Measurements from ENCODE around the gene LILRA1. TPM values are rescaled to one million over a fixed set of nuclear protein-coding genes. Genes with fewer than 3 reads are reported as not detected.
"Not testable (repeated sequence)": the region's sequence is repeated elsewhere in the genome, so short reads cannot be mapped to it uniquely, and the experiment has no call there.

LILRA1 gene
- polyA plus RNA-seq, 5 donors = 0.22 to 0.54 (median 0.41) TPM

DNA sequence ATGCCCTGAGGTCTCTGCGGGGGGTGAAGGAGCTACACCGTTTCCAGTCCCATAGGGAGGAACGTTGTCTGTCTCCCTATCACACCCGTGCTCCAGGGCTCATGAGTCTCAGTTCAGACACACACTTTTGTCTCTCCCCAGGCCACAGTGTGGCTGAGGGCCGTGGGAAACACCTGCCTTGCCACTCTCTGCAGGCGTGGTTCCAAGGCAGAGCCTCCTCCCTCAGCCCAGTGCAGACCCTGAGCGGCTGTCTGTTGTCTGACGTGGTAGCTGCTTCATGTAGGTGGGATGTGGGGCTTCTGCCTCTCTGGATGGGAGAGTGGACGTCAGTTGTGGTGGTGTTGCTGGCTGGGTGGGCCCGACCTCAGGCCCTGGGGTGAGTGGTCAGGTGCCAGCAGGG, 30.8 kb downstream of the LILRA1 start:
- not testable (repeated sequence) for DNase-seq

DNA sequence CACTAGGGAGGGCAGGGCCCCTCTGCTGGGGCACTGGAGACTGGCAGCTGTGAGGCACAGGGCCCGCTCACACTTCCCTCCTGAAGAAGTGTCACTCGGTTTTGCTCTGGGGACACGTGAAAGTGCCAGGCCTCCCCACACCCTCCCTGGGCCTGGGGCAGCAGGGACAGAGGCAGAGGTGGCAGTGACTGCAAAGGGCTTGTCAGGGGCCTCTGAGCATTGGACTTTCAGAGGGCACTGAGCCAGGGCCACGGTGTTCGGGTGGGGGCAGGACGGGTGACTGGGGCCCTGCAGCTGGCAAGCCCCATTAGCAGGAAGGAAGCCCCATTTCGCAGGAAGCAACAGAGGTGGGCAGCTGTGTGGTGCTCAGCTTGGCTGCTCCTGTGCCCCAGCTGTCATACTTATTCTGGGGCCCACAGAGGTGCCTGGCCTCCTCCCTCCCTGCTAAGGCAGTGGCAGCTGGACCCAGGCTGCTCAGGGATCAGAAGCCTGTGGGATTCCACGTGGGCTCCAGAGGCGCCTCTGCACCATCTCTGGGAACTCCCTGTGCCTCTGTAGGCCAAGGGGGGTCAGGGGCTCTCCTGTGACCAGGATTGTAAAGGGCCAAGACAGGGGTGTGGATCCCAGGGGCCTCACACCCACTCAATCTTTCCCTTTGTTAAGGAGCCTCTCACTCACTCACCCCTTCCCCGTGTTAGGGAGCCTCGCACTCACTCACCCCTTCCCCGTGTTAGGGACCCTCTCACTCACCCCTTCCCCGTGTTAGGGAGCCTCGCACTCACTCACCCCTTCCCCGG, 31.7 kb downstream of the LILRA1 start:
- DNase-seq = not testable (repeated sequence)

DNA sequence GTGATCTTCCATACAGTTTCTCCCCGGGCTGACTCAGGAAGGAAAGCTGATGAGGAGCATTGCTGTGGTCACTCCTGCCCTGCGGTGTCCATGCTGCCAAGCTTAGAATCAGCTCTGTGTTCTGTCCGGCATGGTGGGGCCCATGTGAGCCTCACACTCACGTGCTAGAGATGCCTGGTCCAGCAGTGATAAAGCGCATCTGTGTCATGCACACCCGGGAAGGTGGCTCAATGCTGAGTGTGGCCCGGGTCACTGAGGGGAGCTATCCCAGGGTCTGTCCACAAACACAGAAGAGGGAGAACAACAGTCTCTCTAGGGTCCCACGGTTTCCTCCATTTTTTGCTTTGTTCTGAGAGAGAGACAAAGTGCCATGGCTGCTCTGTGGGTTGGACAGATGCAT, 33.3 kb downstream of the LILRA1 start:
- DNase-seq = no peak

DNA sequence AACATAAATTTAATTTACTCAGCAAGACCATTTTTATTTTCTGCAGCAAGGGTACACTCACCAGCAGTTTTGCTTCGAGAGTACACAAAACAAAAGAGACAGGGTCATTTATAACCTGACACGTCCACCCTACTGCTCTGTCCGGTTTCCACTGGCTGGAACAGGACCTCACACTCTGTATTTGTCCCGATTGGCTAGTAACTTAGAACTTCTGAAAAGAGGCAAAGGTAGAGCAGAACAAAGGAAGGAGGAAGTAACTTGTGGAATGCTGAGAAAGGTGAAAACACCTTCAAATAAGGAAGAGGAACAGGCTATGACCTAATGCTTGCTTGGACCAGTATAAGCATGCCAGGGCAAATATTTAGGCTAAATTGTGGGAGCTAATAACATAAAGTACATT, 34.5 kb downstream of the LILRA1 start:
- not testable (repeated sequence) for DNase-seq

DNA sequence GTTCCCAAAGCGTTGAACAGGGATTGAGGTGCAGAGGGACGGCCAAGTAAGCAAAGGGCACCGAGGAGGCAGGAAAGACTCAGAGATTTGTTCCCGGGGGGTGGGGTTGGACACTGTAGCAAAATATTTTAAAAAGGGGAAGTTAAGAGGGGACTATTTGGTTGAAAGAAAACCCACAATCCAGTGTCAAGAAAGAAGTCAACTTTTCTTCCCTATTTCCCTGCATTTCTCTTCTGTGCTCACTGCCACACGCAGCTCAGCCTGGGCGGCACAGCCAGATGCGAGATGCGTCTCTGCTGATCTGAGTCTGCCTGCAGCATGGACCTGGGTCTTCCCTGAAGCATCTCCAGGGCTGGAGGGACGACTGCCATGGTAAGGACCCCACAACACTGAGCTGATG, 36.8 kb downstream of the LILRA1 start, which contains the start of gene LILRB1:
TSS of gene LILRB1 (plus strand) at position 223 of the 400 bp plus-strand sequence. CDS start 590 bp downstream, outside the sequence.
- not testable (repeated sequence) for DNase-seq

DNA sequence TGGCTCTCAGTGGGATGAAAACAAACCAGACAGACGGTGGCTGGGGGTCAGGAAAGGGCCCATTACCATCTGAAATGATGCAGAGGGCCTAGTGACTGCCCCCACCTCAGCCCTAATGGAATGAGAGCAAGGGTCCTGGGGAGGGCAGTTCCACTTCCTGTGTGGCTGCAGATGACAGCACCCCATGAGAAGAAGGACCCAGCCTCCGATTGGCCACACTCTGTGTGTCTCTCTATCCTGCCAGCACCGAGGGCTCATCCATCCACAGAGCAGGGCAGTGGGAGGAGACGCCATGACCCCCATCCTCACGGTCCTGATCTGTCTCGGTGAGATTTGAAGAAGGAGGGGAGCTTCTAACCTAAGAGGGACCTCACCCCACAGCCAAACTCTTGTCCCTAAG, 37.4 kb downstream of the LILRA1 start:
- DNase-seq = no peak

DNA sequence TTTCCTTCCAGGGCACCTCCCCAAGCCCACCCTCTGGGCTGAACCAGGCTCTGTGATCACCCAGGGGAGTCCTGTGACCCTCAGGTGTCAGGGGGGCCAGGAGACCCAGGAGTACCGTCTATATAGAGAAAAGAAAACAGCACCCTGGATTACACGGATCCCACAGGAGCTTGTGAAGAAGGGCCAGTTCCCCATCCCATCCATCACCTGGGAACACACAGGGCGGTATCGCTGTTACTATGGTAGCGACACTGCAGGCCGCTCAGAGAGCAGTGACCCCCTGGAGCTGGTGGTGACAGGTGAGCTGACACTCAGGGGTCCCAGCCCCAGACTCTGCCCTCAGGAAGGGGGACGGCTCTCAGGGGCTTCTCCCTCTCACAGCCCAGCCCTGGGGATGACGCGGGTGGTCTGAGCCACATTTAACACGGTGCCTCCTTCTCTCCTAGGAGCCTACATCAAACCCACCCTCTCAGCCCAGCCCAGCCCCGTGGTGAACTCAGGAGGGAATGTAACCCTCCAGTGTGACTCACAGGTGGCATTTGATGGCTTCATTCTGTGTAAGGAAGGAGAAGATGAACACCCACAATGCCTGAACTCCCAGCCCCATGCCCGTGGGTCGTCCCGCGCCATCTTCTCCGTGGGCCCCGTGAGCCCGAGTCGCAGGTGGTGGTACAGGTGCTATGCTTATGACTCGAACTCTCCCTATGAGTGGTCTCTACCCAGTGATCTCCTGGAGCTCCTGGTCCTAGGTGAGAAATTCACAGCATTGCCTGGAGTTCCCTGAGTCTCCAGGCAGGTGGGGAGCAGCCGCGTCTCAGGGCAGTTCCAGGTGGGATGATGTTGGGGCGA, 38.3 kb downstream of the LILRA1 start:
- not testable (repeated sequence) for DNase-seq

DNA sequence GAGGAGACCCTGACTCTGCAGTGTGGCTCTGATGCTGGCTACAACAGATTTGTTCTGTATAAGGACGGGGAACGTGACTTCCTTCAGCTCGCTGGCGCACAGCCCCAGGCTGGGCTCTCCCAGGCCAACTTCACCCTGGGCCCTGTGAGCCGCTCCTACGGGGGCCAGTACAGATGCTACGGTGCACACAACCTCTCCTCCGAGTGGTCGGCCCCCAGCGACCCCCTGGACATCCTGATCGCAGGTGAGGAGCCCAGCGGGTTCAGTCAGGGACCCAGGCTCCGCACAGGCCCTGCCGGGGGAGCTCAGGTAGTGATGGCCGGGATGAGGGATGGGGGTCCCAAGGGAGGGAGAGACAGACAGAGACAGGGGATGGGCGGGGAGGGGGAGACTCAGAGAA, 39.1 kb downstream of the LILRA1 start:
- DNase-seq = not testable (repeated sequence)

DNA sequence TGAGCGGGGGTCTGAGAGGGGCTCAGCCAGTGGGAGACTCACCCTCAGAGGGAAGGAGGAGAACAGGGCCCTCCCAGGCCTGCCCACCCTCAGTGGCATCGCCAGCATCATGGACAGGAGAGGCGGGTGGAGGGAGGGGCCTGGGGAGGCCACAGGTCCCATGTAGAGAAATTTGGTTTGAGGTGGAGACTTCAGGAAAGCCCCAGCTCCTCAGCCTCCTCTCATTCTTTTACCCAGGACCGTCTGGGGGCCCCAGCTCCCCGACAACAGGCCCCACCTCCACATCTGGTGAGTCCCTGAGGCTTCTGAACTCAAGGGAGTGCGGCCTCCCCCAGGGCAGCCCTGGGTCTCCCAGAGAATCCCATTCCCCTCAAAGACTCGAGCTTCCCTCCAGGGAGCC, 40.0 kb downstream of the LILRA1 start:
- no peak for DNase-seq

DNA sequence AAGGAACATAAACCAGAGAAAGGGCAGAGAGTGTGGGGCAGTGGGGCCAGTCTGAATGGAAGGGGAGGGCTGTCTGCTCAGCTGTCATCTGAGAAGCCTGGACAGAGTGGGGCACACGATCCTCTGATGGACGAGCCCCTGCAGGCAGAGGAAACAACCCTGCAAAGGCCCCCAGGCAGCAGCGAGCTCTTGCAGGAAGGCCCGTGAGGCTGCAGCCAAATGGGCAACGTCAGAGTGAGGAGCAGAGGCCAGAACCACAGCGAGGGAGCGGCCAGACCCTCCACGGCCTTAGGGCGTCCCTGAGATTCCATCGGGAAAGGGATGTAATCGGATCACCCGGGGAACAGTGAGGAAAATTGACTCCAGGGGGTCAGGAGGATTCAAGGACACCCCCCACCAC, 42.6 kb downstream of the LILRA1 start:
- not testable (repeated sequence) for DNase-seq

DNA sequence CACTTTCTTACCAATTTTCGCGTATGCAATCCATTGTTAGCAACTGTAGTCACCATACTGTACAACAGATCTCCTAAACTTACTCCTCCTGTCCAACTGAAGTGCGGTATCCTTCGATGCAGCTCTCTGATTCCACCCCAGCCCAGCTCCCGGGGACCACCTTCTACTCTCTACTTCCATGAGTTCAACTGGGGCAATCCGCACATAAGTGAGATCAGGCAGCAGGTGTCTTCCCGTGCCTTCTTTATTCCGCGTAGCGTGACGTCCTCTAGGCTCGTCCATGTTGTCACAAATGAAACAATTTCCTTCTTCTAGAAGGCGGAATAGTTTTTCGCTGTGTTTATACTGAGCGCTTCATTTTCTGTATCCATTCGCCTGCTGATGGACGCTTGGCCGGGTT, 45.3 kb downstream of the LILRA1 start:
- DNase-seq = no peak

DNA sequence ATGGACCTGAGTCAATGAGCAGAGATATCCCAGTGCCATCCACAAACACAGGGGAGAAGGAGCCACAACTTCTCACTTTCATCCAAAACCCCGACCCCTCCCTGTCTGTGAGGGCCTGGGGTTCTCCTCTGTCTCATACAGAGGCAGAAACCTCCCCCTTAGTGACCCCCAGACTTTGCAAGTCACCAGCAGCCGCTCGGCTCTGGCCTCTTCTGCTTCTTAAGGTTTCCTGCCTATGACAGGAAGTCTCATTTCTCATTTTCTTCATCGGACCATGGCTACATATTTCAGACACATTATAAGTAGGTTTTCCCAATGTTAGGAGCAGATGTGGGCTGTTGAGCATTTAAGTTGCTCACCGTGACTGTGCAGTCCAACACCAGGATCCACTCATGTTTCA, 49.5 kb downstream of the LILRA1 start:
- DNase-seq = not testable (repeated sequence)

DNA sequence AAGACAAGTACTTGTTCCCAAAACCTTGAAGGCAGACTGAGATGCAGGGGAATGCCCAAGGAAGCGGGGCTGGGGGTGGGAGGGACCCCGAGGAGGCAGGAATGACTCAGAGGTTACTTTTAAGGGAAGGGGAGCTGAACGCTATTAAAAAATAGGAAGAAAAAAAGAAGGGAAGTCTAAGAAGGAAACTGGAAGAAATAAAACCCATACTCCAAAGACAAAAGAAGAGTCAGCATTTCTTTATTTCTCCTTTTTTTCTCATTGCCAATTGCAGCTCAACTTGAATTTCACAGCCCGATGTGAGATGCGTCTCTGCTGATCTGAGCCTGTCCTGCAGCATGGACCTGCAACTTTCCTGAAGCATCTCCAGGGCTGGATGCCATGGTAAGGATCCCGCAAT, 50.2 kb downstream of the LILRA1 start:
- not testable (repeated sequence) for DNase-seq

DNA sequence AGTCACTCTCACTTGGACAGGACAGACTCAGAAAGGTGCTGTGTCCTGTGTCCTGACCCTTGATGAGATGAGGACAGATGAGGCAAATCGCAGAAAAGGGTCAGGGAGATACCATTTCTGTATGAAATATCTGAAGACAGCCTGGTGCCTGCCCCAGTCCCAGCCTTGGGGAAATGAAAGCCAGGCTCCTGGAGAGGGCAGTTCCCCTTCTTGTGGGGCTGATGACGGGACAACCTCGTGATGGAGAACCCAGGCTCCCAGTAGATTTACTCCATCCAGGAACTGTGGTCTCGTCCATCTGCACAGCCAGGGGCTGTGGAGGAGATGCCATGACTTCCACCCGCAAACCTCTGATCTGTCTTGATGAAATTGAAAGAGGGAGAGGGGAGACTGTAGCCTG, 50.6 kb downstream of the LILRA1 start:
- DNase-seq = no peak

DNA sequence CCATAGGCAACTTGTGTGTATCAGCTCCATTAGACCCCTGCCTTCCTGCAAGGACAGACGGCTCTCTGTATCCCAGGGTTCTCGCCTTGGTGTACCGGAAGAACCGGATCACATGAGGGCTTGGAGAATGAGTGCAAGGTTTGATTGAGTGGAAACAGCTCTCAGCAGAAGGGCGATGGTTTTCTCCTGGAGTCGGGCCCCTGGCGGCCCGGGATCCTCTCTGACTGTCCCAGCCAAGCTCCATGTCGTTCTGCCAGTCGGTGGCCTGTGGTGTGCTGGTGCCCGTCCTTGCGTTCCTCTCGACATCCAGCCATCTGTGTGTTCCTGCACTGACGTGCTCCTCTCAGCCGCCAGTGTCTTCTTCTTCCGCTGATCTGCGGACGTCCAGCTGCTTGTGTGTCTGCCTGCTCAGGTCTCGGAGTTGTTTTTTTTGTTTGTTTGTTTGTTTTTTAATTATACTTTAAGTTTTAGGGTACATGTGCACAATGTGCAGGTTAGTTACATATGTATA, 53.0 kb downstream of the LILRA1 start:
- DNase-seq = no peak

DNA sequence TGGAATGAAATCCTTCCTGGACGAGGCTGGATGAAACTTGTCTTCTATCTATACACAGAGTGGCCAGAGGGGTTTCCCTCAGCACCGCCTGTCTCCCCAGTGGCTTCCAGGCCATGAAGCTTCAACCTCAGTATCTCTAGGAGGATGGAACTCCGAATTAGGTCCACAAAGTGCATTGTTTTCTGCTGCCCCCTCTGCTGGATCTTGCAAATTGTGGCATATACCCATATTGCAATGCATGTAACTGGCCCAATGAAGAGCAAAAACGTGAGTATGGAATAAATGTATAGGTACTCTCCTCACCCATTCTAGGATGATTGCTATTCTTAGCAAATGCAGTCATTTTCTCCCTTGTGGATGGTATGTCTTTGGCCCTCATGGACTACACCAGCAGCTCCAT, 54.7 kb downstream of the LILRA1 start:
- no peak for DNase-seq

DNA sequence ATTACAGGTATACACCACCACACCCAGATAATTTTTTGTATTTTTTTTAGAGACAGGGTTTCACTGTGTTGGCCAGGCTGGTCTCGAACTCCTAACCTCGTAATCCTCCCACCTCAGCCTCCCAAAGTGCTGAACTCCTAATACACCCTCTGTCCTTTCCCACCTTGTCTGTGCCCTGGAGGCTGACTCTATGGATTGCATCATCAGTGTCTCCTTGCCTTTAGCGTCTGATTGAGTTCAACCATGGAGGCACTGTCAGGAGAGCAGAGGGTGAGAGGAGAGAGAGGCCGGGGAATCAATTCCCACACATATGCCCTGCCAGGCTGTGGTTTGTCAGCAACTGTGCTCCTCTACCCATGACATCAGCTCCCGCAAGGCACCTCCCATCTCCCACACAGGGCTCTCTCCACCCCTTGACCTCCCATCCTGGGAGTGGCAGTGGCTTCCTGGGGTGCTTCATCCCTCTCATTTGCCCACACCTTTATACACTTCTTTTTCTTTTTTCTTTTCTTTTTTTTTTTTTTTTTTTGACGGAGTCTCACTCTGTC, 56.8 kb downstream of the LILRA1 start:
- no peak for DNase-seq

Other genes with a start within 250 kb of the LILRA1 start
- 10 to 100 TPM in 1 of 5 donors, 1 to 10 TPM in 4; 5.7 to 11.6 (median 6.7) TPM for gene LAIR1, start 228.7 kb upstream of the LILRA1 start, polyA plus RNA-seq (ENCODE audit: insufficient read depth in 1 of 5, insufficient read length in 5 of 5, low replicate concordance in 1 of 5)
- 10 to 100 TPM in 1 of 5 donors, 1 to 10 TPM in 4; 2.9 to 11.7 (median 4.0) TPM for gene TTYH1, start 178.2 kb upstream of the LILRA1 start, polyA plus RNA-seq (ENCODE audit: insufficient read depth in 1 of 5, insufficient read length in 5 of 5, low replicate concordance in 1 of 5)
- 100 to 1,000 TPM; 109 to 225 (median 164) TPM for gene LENG8, start 144.4 kb upstream of the LILRA1 start, polyA plus RNA-seq (ENCODE audit: insufficient read depth in 1 of 5, insufficient read length in 5 of 5, low replicate concordance in 1 of 5)
- gene LENG9, start 129.9 kb upstream of the LILRA1 start, polyA plus RNA-seq (ENCODE audit: insufficient read depth in 1 of 5, insufficient read length in 5 of 5, low replicate concordance in 1 of 5) = 1 to 10 TPM; 2.9 to 7.7 (median 3.4) TPM
- 10 to 100 TPM; 25.8 to 76.8 (median 34.3) TPM for gene CDC42EP5, start 120.3 kb upstream of the LILRA1 start, polyA plus RNA-seq (ENCODE audit: insufficient read depth in 1 of 5, insufficient read length in 5 of 5, low replicate concordance in 1 of 5)
- gene LAIR2, start 90.8 kb upstream of the LILRA1 start, polyA plus RNA-seq (ENCODE audit: insufficient read depth in 1 of 5, insufficient read length in 5 of 5, low replicate concordance in 1 of 5) = 1 to 10 TPM in 1 of 5 donors, under 1 TPM in 1, not detected in 3; 0.38 to 1.6 TPM
- 1 to 10 TPM in 2 of 5 donors, under 1 TPM in 3; 0.76 to 1.7 (median 0.96) TPM for gene LILRA2, start 19.8 kb upstream of the LILRA1 start, polyA plus RNA-seq (ENCODE audit: insufficient read depth in 1 of 5, insufficient read length in 5 of 5, low replicate concordance in 1 of 5)
- gene LILRB1, start 36.9 kb downstream of the LILRA1 start, polyA plus RNA-seq (ENCODE audit: insufficient read depth in 1 of 5, insufficient read length in 5 of 5, low replicate concordance in 1 of 5) = 1 to 10 TPM; 1.3 to 2.1 (median 1.7) TPM
- gene LILRB4, start 69.4 kb downstream of the LILRA1 start, polyA plus RNA-seq (ENCODE audit: insufficient read depth in 1 of 5, insufficient read length in 5 of 5, low replicate concordance in 1 of 5) = 1 to 10 TPM; 1.1 to 1.7 (median 1.4) TPM
- gene KIR3DL3, start 130.8 kb downstream of the LILRA1 start, polyA plus RNA-seq (ENCODE audit: insufficient read depth in 1 of 5, insufficient read length in 5 of 5, low replicate concordance in 1 of 5) = not detected
- gene KIR2DL3, start 144.9 kb downstream of the LILRA1 start, polyA plus RNA-seq (ENCODE audit: insufficient read depth in 1 of 5, insufficient read length in 5 of 5, low replicate concordance in 1 of 5) = under 1 TPM in 4 of 5 donors, not detected in 1; 0.16 to 0.35 (median 0.18) TPM
- gene KIR2DL1, start 176.2 kb downstream of the LILRA1 start, polyA plus RNA-seq (ENCODE audit: insufficient read depth in 1 of 5, insufficient read length in 5 of 5, low replicate concordance in 1 of 5) = under 1 TPM in 4 of 5 donors, not detected in 1; 0.13 to 0.26 (median 0.18) TPM
- under 1 TPM in 1 of 5 donors, not detected in 4; 0.09 TPM for gene KIR2DL4, start 210.0 kb downstream of the LILRA1 start, polyA plus RNA-seq (ENCODE audit: insufficient read depth in 1 of 5, insufficient read length in 5 of 5, low replicate concordance in 1 of 5)
- under 1 TPM in 3 of 5 donors, not detected in 2; 0.12 to 0.16 (median 0.13) TPM for gene KIR3DL1, start 222.8 kb downstream of the LILRA1 start, polyA plus RNA-seq (ENCODE audit: insufficient read depth in 1 of 5, insufficient read length in 5 of 5, low replicate concordance in 1 of 5)
- gene KIR2DS4, start 239.0 kb downstream of the LILRA1 start, polyA plus RNA-seq (ENCODE audit: insufficient read depth in 1 of 5, insufficient read length in 5 of 5, low replicate concordance in 1 of 5) = under 1 TPM in 3 of 5 donors, not detected in 2; 0.10 to 0.47 (median 0.19) TPM